Sigmoid colon (tissue), 7 donors: ENCODE data around the gene TGM4. TPM values are rescaled to one million over a fixed set of nuclear protein-coding genes. Genes with fewer than 3 reads are reported as not detected.

Experiments used
- DNase-seq: peaks from one replicate; pipeline ENCODE4 v3.0.0-alpha.2; 2019
- H3K27ac ChIP-seq, 4 donors: fragments of 200-600 bp; sonication (generic); one replicate each; pipeline ENCODE4 v1.5.1; 2016 to 2019; ENCODE audit warnings: mild to moderate bottlenecking in 1 of 4
- H3K27me3 ChIP-seq, 3 donors: fragments of 200-600 bp; sonication (generic); one replicate each; pipeline ENCODE4 v1.5.1; 2019; ENCODE audit warnings: mild to moderate bottlenecking in 1 of 3
- H3K36me3 ChIP-seq, 4 donors: fragments of 200-600 bp; sonication (generic); one replicate each; pipeline ENCODE4 v1.5.1; 2016 to 2019
- H3K4me1 ChIP-seq, 4 donors: fragments of 200-600 bp; sonication (generic); one replicate each; pipeline ENCODE4 v1.5.1; 2017 to 2019
- H3K4me3 ChIP-seq, 4 donors: fragments of 200-600 bp; sonication (generic); one replicate each; pipeline ENCODE4 v1.5.1; 2017 to 2019; ENCODE audit warnings: mild to moderate bottlenecking in 2 of 4, moderate library complexity in 1 of 4
- H3K9me3 ChIP-seq, 4 donors: fragments of 200-600 bp in 3 of 4; sonication (generic) in 3 of 4; one replicate each; pipeline versions ENCODE4 v1.5.1 to v1.6.1; 2013 to 2019
- EP300 ChIP-seq, 4 donors: sonication (generic); formaldehyde crosslinking; IDR thresholded peaks; one replicate each; pipeline ENCODE4 v1.6.1; 2017; ENCODE audit warnings: antibody characterized with exemption in 4 of 4
- POLR2A ChIP-seq, 2 donors: fragments of 450-650 bp; IDR thresholded peaks; one replicate each; pipeline ENCODE4 v1.6.1; 2016; ENCODE audit warnings: antibody characterized with exemption in 2 of 2, mild to moderate bottlenecking in 2 of 2, moderate library complexity in 2 of 2
- POLR2AphosphoS5 ChIP-seq, 4 donors: sonication (generic); formaldehyde crosslinking; IDR thresholded peaks; one replicate each; pipeline ENCODE4 v1.6.1; 2017; ENCODE audit warnings: antibody characterized with exemption in 4 of 4
- WGBS, 2 donors: extraction: QIAGEN DNeasy Blood & Tissue Kit; methylation state at CpG; one replicate each; pipeline ENCODE4 v1.1.7; 2013; 5-methylcytosine and 5-hydroxymethylcytosine counted together
- intact Hi-C: fragments of 100-400 bp; cut with DNase I; formaldehyde crosslinking; loops from one replicate; pipeline ENCODE4 v1.15.1; 2023
- polyA plus RNA-seq, 3 donors: library from polyadenylated mRNA; stranded (reverse); fragments of 200-250 nt; gene quantifications; one replicate each; pipeline ENCODE4 v1.2.3, GENCODE V29; 2013
- total RNA-seq, 4 donors: library from RNA; depleted of rRNA; stranded (reverse); fragments of >200 nt; gene quantifications; one replicate each; pipeline ENCODE4 v1.1.0, GENCODE V29; 2016
- TF ChIP-seq, protein P1 (sequence below), 4 experiments: fragments of 450-650 bp in 3 of 4; fragments of 200-600 bp in 1 of 4; IDR thresholded peaks; one replicate each; pipeline ENCODE4 v1.5.1; 2016 to 2019; ENCODE audit warnings: antibody characterized with exemption in 4 of 4, mild to moderate bottlenecking in 3 of 4, moderate library complexity in 2 of 4
- donor health status: healthy with polysubstance abuse.
- donor health status: Bipolar disorder and iron deficiency.
- donor health status: healthy.

The TGM4 gene
- total and polyA plus RNA-seq, 7 donors: not detected

DNA sequence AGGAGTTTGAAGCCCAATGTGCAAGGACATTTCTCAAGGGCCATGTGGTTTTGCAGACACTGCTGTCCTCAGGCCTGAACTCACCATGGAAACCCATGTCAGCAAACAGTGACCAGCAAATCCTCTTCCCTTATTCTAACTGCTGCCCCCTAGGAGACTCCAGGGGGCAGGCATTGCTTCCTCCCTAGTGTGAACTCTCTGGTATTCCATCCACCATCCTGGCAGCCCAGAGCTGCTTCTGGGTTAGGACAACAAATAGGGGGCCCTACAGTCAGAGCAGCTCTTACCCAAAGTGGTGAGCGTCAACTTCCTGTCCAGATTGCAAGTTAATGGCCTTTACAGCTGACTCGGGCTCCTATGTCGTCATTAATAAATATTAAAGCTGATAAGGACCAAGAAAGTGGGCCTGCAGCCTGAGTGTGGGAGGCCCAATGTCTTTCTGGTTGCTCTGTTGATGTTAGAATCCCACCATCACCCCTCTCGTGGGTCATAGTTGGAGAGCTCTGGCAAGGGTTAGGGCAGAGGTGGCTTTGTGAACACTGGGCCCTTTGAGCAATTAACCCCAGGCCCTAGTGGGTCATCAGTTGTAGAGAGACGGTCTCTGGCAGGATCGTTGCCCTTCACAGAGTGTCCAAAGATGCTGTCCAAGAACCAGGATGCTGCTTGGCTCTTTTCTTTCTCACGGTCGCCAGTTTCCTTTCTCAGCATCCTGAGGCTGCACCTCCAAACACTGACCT lies 41.5 kb downstream of the TGM4 start:
- no peaks in the 10 kb centered on the region for H3K4me1 ChIP-seq
- H3K9me3 ChIP-seq: no peaks in the 10 kb centered on the region
- WGBS, 2 donors: 83 to 87% methylated on average over 8 of the region's 8 CpGs
- H3K27ac ChIP-seq: no peak overlapping the region
- no peak for DNase-seq
- no peaks in the 10 kb centered on the region for H3K27me3 ChIP-seq
- no peak overlapping the region for H3K4me3 ChIP-seq
- peaks cover 0 to 14% (median 5%) of the 10 kb centered on the region in 4 donors for H3K36me3 ChIP-seq
- intact Hi-C loops: no loop called here
- TF ChIP-seq POLR2AphosphoS5 (IDR thresholded peaks at IDR 0.05) (no peak), POLR2A (IDR thresholded peaks at IDR 0.05) (no peak), EP300 (IDR thresholded peaks at IDR 0.05) (no peak)
- TF ChIP-seq, protein P1, sequence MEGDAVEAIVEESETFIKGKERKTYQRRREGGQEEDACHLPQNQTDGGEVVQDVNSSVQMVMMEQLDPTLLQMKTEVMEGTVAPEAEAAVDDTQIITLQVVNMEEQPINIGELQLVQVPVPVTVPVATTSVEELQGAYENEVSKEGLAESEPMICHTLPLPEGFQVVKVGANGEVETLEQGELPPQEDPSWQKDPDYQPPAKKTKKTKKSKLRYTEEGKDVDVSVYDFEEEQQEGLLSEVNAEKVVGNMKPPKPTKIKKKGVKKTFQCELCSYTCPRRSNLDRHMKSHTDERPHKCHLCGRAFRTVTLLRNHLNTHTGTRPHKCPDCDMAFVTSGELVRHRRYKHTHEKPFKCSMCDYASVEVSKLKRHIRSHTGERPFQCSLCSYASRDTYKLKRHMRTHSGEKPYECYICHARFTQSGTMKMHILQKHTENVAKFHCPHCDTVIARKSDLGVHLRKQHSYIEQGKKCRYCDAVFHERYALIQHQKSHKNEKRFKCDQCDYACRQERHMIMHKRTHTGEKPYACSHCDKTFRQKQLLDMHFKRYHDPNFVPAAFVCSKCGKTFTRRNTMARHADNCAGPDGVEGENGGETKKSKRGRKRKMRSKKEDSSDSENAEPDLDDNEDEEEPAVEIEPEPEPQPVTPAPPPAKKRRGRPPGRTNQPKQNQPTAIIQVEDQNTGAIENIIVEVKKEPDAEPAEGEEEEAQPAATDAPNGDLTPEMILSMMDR (IDR thresholded peaks at IDR 0.05): no peak

DNA sequence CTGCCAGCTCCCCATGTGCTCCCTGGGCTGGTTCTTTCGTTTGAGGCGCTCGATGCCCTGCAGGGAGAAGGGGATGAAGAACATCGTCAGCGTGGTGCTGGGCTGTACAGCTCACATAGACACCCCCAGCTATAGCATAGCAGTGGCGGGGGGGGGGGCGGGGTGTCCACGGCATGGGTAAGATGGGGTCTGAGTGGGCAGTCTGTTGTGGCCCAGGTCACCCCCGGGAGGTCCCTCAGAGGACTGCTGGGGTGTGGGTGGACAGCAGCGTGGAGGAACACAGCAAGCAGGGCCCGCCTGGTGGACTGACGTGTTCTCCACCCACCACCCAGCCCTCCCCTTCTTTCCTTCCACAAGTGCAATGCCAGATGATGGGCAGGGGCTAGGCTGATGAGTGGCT lies 43.7 kb downstream of the TGM4 start:
- no peak for DNase-seq
- Histone ChIP-seq H3K27ac (no peak overlapping the region), H3K27me3 (no peaks in the 10 kb centered on the region), H3K4me3 (no peak overlapping the region), H3K36me3 (peaks cover 0 to 23% (median 12%) of the 10 kb centered on the region in 4 donors), H3K4me1 (no peaks in the 10 kb centered on the region), H3K9me3 (no peaks in the 10 kb centered on the region)
- WGBS, 2 donors: 91 to 95% methylated on average over 12 of the region's 12 CpGs
- TF ChIP-seq, protein P1 (IDR thresholded peaks at IDR 0.05): no peak
- TF ChIP-seq EP300 (IDR thresholded peaks at IDR 0.05) (no peak), POLR2AphosphoS5 (IDR thresholded peaks at IDR 0.05) (no peak), POLR2A (IDR thresholded peaks at IDR 0.05) (no peak)
- intact Hi-C loops: no loop called here

DNA sequence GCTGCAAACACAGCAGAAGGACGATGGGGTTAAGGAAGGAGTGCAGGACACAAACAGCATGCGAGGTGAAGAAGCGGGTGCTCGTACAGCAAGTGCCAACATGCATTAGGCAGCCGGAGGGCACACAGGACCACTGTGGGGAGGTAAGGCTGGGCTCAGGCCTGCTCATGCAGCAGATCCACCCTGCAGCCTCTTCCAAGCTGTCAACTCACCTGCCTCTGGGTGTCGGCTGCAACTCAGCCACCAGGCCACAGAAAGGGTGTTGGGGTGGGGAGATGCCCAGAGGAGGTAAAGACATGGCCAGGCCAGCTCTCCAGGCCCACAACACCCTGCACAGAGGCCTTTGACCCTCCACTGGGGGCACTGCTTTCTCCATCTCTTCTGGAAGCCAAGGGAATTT lies 44.2 kb downstream of the TGM4 start:
- TF ChIP-seq EP300 (IDR thresholded peaks at IDR 0.05) (no peak), POLR2AphosphoS5 (IDR thresholded peaks at IDR 0.05) (no peak), POLR2A (IDR thresholded peaks at IDR 0.05) (no peak)
- TF ChIP-seq, protein P1 (IDR thresholded peaks at IDR 0.05): no peak
- H3K27me3 ChIP-seq: no peaks in the 10 kb centered on the region
- 94 to 95% methylated on average over 6 of the region's 6 CpGs for WGBS, 2 donors
- H3K36me3 ChIP-seq: peaks cover 0 to 23% (median 12%) of the 10 kb centered on the region in 4 donors
- H3K9me3 ChIP-seq: no peaks in the 10 kb centered on the region
- intact Hi-C loops: no loop called here
- no peak for DNase-seq
- no peak overlapping the region for H3K27ac ChIP-seq
- peaks cover 0 to under 1% (median 0%) of the 10 kb centered on the region in 4 donors for H3K4me1 ChIP-seq
- no peak overlapping the region for H3K4me3 ChIP-seq

DNA sequence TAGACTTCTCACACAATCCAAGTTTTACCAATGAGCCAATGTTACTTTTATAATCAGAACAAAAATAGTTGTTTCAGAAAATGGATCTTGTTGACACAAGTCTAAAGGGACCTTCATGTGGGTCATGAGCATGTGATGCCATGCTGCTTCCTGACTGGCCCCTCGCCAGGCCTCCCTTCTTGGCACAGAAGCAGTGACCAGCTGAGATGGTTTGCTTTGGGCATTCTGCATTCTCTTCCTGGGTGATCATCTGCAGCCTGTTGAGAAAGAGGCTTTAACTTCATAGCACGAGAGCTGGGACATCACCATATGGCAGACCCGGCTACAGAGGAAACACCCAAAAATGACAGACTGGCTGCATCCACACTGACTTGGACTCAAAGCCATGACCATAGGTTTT lies 45.7 kb downstream of the TGM4 start:
- no peak overlapping the region for H3K4me3 ChIP-seq
- H3K4me1 ChIP-seq: peaks cover 0 to 6% (median 0%) of the 10 kb centered on the region in 4 donors
- no peak for DNase-seq
- WGBS, 2 donors: 96 to 97% methylated on average over 3 of the region's 3 CpGs
- no peaks in the 10 kb centered on the region for H3K9me3 ChIP-seq
- intact Hi-C loops: no loop called here
- no peaks in the 10 kb centered on the region for H3K27me3 ChIP-seq
- TF ChIP-seq EP300 (IDR thresholded peaks at IDR 0.05) (no peak), POLR2AphosphoS5 (IDR thresholded peaks at IDR 0.05) (no peak), POLR2A (IDR thresholded peaks at IDR 0.05) (no peak)
- TF ChIP-seq, protein P1 (IDR thresholded peaks at IDR 0.05): no peak
- no peak overlapping the region for H3K27ac ChIP-seq
- peaks cover 0 to 23% (median 12%) of the 10 kb centered on the region in 4 donors for H3K36me3 ChIP-seq
